H1 (cell line): ENCODE results near the gene PLG. TPM values are rescaled to one million over a fixed set of nuclear protein-coding genes. Genes with fewer than 3 reads are reported as not detected.

Experiments used
- CTCF ChIP-seq, 3 experiments: IDR thresholded peaks; 1 replicate in 2 of 3; 2 replicates in 1 of 3; pipeline versions ENCODE4 v1.5.1 to v1.6.1; 2011; ENCODE audit warnings: low read length in 3 of 3, mild to moderate bottlenecking in 3 of 3, inconsistent platforms in 2 of 3, low read depth in 1 of 3, moderate library complexity in 1 of 3; ENCODE audit not compliant: insufficient read depth in 1 of 3; ENCODE audit errors: control extremely low read depth in 1 of 3
- MAFK ChIP-seq: IDR thresholded peaks from 2 replicates; pipeline ENCODE4 v1.6.1; 2012; ENCODE audit warnings: low read depth, mild to moderate bottlenecking, improper control_type of control experiment, low read length
- SIRT6 ChIP-seq: IDR thresholded peaks from one replicate; pipeline ENCODE4 v1.7.1; 2012; ENCODE audit warnings: low read length, inconsistent platforms
- polyA plus RNA-seq, 7 experiments: library from polyadenylated mRNA; depleted of rRNA in 3 of 7; stranded (reverse) in 5 of 7; unstranded in 2 of 7; fragments of >200 nt in 5 of 7; fragments of 200-250 nt in 2 of 7; gene quantifications; 1 replicate in 5 of 7; 2 replicates in 1 of 7; 4 replicates in 1 of 7; pipeline versions ENCODE4 v1.2.1 to v1.2.3, GENCODE V29; 2011 to 2013; ENCODE audit warnings: missing spikeins in 2 of 7, mixed read lengths in 2 of 7
- total RNA-seq: library from RNA; stranded (reverse); fragmentation: NEBNext Ultra II Directional; extraction: Animal tissue kit (Norgen Biotek cat#: 25700); gene quantifications from 2 replicates; pipeline ENCODE4 v1.2.1, GENCODE V29; 2021

PLG gene
- total and polyA plus RNA-seq, 2 of the 8 experiments (the other 6 are each of a cell fraction or from before 2014, with no cell fraction given) = not detected

DNA sequence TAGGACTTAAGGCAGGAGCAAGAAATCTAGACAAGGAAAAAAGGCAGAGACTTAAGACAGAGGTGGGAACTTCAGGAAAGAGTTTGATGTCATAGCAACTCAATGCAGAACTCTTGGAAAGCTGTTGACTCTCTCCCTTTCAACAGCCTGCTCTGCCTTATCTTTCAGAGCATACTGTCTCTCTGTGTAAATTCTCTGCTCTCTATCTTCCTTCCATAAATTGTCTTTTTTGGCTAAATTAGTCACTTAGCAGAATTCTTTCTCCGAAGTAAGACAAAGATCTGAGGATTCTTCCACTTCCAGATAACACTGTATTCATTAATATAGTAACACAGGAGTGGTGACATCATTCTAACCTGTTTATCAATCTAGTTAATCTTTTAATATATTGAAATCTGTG is 80.2 kb downstream of the PLG start (continued):
- TF ChIP-seq SIRT6 (no peak), MAFK (no peak), CTCF (IDR thresholded peaks at IDR 0.05; ENCODE audit: control extremely low read depth in 1 of 3, insufficient read depth in 1 of 3, low read depth in 1 of 3, low read length in 3 of 3) (no peak)
